ENCODE data around the gene CD9.
"Not testable (repeated sequence)": the region's sequence is repeated elsewhere in the genome, so short reads cannot be mapped to it uniquely, and the experiment has no call there.

Gene CD9

GRCh38 chr12:6199531-6200255 lies 507 bp upstream of the CD9 start:
- no peak for DNase-seq

- DNase-seq, result no peak
These were observed 1.0 kb downstream of the CD9 start for GRCh38 chr12:6201213-6201608.

GRCh38 chr12:6201826-6202225 lies 1.6 kb downstream of the CD9 start:
- no peak for DNase-seq

- DNase-seq, result no peak
These were observed 2.1 kb downstream of the CD9 start for GRCh38 chr12:6202304-6202703.

- DNase-seq, result no peak
These were observed 2.6 kb downstream of the CD9 start for GRCh38 chr12:6202846-6203245.

GRCh38 chr12:6203601-6204000 lies 3.4 kb downstream of the CD9 start:
- no peak for DNase-seq

- no peak for DNase-seq
These were observed 4.4 kb downstream of the CD9 start for GRCh38 chr12:6204533-6205143.

- no peak for DNase-seq
These were observed 4.9 kb downstream of the CD9 start for GRCh38 chr12:6205144-6205539.

GRCh38 chr12:6205761-6206160 lies 5.6 kb downstream of the CD9 start:
- no peak for DNase-seq

GRCh38 chr12:6206327-6206726 lies 6.1 kb downstream of the CD9 start:
- DNase-seq, result no peak

GRCh38 chr12:6207259-6207925 lies 7.2 kb downstream of the CD9 start:
- DNase-seq, result no peak

GRCh38 chr12:6208130-6208529 lies 7.9 kb downstream of the CD9 start:
- DNase-seq, result no peak

- DNase-seq, result not testable (repeated sequence)
These were observed 9.2 kb downstream of the CD9 start for GRCh38 chr12:6209428-6209827.

- no peak for DNase-seq
These were observed 11.2 kb downstream of the CD9 start for GRCh38 chr12:6211421-6211869.

- DNase-seq, result no peak
These were observed 11.9 kb downstream of the CD9 start for GRCh38 chr12:6212086-6212485.

- no peak for DNase-seq
These were observed 13.8 kb downstream of the CD9 start for GRCh38 chr12:6213969-6214368.

GRCh38 chr12:6214633-6215032 lies 14.4 kb downstream of the CD9 start:
- DNase-seq, result no peak

- DNase-seq, result no peak
These were observed 15.1 kb downstream of the CD9 start for GRCh38 chr12:6215120-6215807.

GRCh38 chr12:6215932-6216494 lies 15.8 kb downstream of the CD9 start:
- no peak for DNase-seq

- DNase-seq, result no peak
These were observed 16.4 kb downstream of the CD9 start for GRCh38 chr12:6216581-6216980.

GRCh38 chr12:6218347-6218925 lies 18.2 kb downstream of the CD9 start:
- DNase-seq, result no peak

GRCh38 chr12:6219980-6220379 lies 19.8 kb downstream of the CD9 start:
- DNase-seq, result no peak

GRCh38 chr12:6221146-6221545 lies 20.9 kb downstream of the CD9 start:
- no peak for DNase-seq

All from NCI-H1436 treated with DMSO at 0.1 percent for 48 hours (cell line).